Right cardiac atrium (tissue), 5 donors: ENCODE results near the gene C5orf46. TPM values are rescaled to one million over a fixed set of nuclear protein-coding genes. Genes with fewer than 3 reads are reported as not detected.

Experiments used
- ATAC-seq, 2 donors: fragments of 200-7000 bp; cut with Tn5 transposase; one replicate each; pipeline versions ENCODE4 v1.8.0 to v1.9.1; 2020; ENCODE audit warnings: moderate library complexity in 2 of 2, mild to moderate bottlenecking in 1 of 2
- DNase-seq, 3 donors: peaks; one replicate each; pipeline ENCODE4 v3.0.0-alpha.2; 2020
- H3K27ac ChIP-seq: one replicate; pipeline ENCODE4 v1.5.1; 2013; ENCODE audit warnings: mild to moderate bottlenecking, low read length, control low read depth, moderate library complexity
- H3K27me3 ChIP-seq: one replicate; pipeline ENCODE4 v1.6.1; 2013; ENCODE audit not compliant: control insufficient read depth, insufficient read depth
- H3K4me1 ChIP-seq: one replicate; pipeline ENCODE4 v1.6.1; 2013; ENCODE audit warnings: low read length; ENCODE audit not compliant: control insufficient read depth, insufficient read depth
- H3K4me3 ChIP-seq: one replicate; pipeline ENCODE4 v1.5.1; 2013; ENCODE audit warnings: low read length, control low read depth
- H3K9me3 ChIP-seq: one replicate; pipeline ENCODE4 v1.6.1; 2013; ENCODE audit warnings: low read length; ENCODE audit not compliant: control insufficient read depth
- WGBS: extraction: QIAGEN DNeasy Blood & Tissue Kit; methylation state at CpG from one replicate; pipeline ENCODE4 v1.1.7; 2013; 5-methylcytosine and 5-hydroxymethylcytosine counted together
- intact Hi-C, 4 donors: fragments of 100-400 bp; cut with DNase I; formaldehyde crosslinking; loops; one replicate each; pipeline versions ENCODE4 v1.11.0 to v1.14.0; 2022 to 2023
- polyA plus RNA-seq: library from polyadenylated mRNA; stranded (reverse); fragments of 200-250 nt; gene quantifications from one replicate; pipeline ENCODE4 v1.2.3, GENCODE V29; 2013
- total RNA-seq, 4 donors: library from RNA; stranded (reverse); fragmentation: NEBNext Ultra II Directional; extraction: Animal tissue kit (Norgen Biotek cat#: 25700); gene quantifications; one replicate each; pipeline ENCODE4 v1.2.1, GENCODE V29; 2021
- donor health status: healthy with polysubstance abuse.
- donor health status: DM: no; HTN: yes; CAD: no.
- donor health status: DM: no; HTN: no; CAD: no.
- donor health status: DM: no; HTN: yes; CAD: no; lungs with severe emphysema.
- donor health status: DM: yes; HTN: yes; CAD: no.

The C5orf46 gene
- total and polyA plus RNA-seq, 5 donors: 1.5 to 6.0 (median 2.9) TPM

DNA sequence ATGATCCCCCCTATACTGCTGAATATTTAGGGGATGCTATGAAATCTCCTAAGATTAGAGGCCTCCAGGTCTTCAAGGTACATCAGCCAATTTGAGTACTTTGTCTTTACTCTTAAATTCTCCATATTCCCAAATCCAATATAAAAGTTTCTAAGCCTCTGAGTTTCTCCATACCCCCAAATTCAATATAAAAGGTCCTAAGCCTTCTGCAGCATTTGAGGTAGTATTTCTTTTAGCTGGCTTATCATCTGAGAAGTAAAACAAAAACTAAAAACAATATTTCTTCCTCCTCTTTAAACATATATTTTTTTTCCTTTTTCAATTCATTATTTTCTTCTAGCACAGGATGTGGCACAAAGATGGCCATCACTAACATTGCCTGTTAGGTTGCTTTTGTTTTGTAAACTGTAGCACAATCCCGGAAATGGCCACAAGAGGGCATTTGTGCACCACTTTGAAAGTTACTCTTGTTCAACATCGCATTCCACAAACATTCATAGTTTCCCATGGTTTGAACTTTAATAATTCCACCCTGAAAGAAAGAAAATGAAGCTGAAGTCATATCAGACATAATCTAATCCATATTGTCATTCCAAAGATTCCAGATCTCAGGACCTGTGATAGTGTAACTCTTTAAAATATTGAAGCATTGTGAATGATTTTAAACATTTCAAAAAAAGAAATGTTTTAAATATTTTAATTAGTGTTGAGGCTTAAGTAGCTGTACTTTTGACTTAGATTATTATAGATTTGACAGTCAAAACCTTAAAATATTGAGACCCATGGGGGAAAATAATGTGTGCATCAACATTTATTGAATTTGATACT, 48.8 kb downstream of the C5orf46 start:
- Histone ChIP-seq H3K9me3 (no peaks in the 10 kb centered on the region), H3K27me3 (no peaks in the 10 kb centered on the region), H3K27ac (no peak overlapping the region), H3K4me1 (no peaks in the 10 kb centered on the region), H3K4me3 (no peak overlapping the region)
- ATAC-seq: peak in 1 of 2 donors; percentile 62
- peak in 2 of 3 donors; percentile 43 to 69 for DNase-seq
- intact Hi-C loops: loop anchor here in 2 of 4 donors (5.0 to 10.0 kb wide), 2 partner anchors 77 to 80 kb away; no protein-coding TSS in a partner anchor
- WGBS: under 1% methylated on average over 2 of the region's 2 CpGs

DNA sequence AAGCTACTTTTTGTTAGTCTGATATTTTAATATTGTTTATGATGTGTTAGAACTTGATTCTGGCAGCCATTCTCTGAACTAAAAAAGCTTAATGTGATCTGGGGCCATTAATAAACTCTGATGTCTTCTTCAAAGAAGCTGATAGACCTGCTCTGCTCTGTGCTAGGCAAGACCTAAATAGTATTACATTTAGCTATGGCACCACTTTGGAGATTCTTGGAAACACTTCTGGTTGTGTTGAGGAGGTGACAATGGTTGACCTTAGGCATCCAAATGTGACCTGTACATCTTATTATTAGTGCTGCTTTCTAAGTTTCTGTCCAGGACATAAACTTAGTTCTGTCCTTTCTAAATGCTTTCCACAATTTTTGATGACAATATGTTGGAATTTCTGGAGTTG, 49.5 kb downstream of the C5orf46 start:
- Histone ChIP-seq H3K27ac (no peak overlapping the region), H3K4me1 (no peaks in the 10 kb centered on the region), H3K4me3 (no peak overlapping the region), H3K27me3 (peaks cover under 1% of the 10 kb centered on the region), H3K9me3 (no peaks in the 10 kb centered on the region)
- ATAC-seq (no peak), DNase-seq (no peak)
- intact Hi-C loops: loop anchor here in 2 of 4 donors (5.0 to 10.0 kb wide), 2 partner anchors 78 to 80 kb away; no protein-coding TSS in a partner anchor

DNA sequence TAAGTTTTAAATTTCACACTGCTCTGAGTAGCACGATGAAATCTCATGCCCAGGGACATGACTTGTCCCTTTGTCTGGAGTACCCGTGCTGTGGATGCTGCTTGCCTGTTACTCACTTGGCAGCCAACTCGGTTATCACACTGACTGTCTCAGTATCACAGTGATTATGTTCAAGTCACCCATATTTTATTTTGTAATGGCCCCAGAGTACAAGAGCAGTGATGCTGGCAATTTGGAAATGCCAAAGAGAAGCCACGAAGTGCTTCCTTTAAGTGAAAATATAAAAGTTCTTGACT, 50.6 kb downstream of the C5orf46 start:
- ATAC-seq (no peak), DNase-seq (no peak)
- Histone ChIP-seq H3K4me3 (no peak overlapping the region), H3K27me3 (peaks cover 2% of the 10 kb centered on the region), H3K4me1 (no peaks in the 10 kb centered on the region), H3K9me3 (no peaks in the 10 kb centered on the region), H3K27ac (no peak overlapping the region)
- WGBS: 40% methylated on average over 4 of the region's 4 CpGs
- intact Hi-C loops: loop anchor here in 2 of 4 donors (5.0 to 10.0 kb wide), 2 partner anchors 79 to 82 kb away; no protein-coding TSS in a partner anchor

DNA sequence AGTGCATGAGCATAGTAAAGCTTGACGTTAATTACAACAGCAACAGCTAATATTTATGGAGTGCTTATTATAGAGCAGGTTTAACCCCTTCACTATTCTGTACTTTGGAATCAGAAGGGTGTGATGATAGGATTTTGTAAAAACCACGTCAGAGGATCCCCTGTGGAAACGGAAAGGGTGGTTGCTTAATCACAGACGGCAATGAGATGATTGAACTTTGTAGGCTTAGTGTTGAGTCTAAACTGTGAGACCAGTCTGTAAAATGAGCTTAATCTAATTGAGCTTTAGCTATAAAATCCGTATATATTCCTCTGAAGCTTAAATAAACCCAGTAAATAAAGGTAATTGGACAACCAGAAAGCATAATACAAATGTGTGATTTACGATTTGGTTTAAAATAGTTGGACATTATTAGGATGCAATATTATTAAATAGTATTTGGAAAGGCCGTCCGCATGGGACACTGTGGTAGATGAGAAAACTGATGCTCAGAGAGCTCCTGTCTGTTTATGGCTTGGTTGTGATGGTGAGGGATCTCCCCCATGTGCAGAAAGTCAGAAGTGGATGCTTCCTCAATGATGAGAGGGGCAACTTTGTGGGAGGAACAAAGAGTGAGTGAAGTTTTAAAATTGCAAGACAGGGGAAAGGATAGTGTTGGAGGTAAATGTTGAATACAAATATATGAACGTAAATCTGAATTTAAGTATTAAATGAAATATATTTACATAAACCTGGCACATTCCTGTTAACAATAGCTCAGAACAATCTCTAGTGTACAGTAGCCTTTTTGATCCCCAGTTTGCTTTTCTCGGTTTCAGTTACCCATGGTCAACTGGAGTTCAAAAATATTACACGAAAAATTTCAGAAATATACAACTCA, 51.2 kb downstream of the C5orf46 start:
- ATAC-seq (no peak), DNase-seq (no peak)
- intact Hi-C loops: loop anchor here in 2 of 4 donors (5.0 to 10.0 kb wide), 2 partner anchors 80 to 82 kb away; no protein-coding TSS in a partner anchor
- H3K27ac ChIP-seq: no peak overlapping the region
- H3K27me3 ChIP-seq: peaks cover 2% of the 10 kb centered on the region
- 74% methylated on average over 11 of the region's 11 CpGs for WGBS
- no peak overlapping the region for H3K4me3 ChIP-seq
- no peaks in the 10 kb centered on the region for H3K4me1 ChIP-seq
- H3K9me3 ChIP-seq: no peaks in the 10 kb centered on the region

DNA sequence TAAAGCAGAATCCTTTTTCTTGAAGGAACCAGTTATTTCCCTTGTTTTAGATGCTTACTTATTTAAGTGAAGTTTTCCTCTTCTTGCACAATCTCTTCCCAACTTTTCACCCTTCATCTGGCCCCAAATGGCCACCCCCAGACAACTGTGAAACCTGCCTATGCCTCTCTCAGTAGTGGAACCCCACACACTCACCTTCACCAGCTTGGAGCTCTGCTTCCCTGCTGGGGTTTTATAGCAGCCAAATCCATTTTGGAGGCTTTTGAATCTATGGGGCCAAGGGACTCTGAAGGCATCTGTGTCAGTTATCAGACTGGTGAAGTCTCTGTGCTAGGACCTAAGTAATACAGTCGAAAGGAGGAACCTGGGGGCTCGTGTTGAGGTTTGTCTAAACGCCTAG, 52.0 kb downstream of the C5orf46 start:
- WGBS: 73% methylated on average over 3 of the region's 3 CpGs
- Histone ChIP-seq H3K27me3 (peaks cover 2% of the 10 kb centered on the region), H3K4me3 (no peak overlapping the region), H3K4me1 (no peaks in the 10 kb centered on the region), H3K9me3 (no peaks in the 10 kb centered on the region), H3K27ac (no peak overlapping the region)
- DNase-seq: no peak
- ATAC-seq: no peak
- intact Hi-C loops: loop anchor here in 1 of 4 donors (10.0 kb wide), 1 partner anchor 80 kb away; no protein-coding TSS in a partner anchor

DNA sequence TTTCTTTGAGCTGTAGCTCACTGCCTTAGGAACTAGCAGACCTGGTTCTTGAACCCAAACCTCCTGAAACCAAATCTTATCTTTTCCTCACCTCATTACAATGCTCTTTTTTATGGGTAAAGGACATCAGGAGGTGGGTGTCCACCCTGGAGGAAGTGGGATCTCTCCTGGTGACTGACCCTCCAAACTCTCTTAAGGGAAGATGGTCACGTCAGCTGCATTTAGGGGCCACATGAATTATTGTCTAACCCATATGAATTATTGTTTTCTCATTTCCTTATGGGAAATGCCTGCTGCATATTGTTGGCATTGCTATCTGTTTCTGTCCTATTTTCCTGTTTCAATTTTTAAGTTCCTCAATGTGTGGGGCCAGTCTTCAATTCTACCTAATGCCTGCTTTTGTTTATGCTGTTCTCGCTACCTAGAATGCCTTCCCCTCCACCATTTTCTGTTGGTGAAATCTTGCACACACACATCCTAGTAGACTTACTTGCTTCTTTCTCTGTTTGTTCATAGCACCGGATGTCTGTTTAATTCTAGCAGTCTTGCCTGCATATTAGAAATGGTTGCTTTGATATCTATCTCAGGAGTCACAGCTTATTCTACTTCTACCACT, 52.9 kb downstream of the C5orf46 start:
- 66% methylated on average over 3 of the region's 3 CpGs for WGBS
- ATAC-seq (no peak), DNase-seq (no peak)
- Histone ChIP-seq H3K27me3 (peaks cover 2% of the 10 kb centered on the region), H3K4me3 (no peak overlapping the region), H3K4me1 (no peaks in the 10 kb centered on the region), H3K9me3 (no peaks in the 10 kb centered on the region), H3K27ac (no peak overlapping the region)
- intact Hi-C loops: loop anchor here in 1 of 4 donors (10.0 kb wide), 1 partner anchor 81 kb away; no protein-coding TSS in a partner anchor

DNA sequence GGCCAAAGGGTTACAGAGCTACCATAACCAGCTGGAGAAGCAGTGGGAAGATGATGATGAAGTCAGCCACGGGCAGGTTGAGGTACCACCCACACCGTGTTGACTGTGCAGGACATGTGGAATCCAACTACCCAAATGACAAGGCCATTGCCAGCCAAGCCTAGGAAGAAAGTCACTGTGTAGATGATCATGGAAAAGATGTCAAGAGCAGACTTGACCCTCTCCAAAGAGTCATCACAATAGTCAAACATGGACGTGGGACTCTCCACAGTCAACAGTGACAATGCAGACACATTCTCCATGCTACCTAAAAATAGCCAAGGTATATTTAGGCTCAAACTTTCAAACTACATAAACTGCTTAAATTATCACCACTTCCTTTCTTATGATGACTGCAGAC, 54.0 kb downstream of the C5orf46 start:
- H3K27ac ChIP-seq: no peak overlapping the region
- no peak for ATAC-seq
- 46% methylated on average over 3 of the region's 3 CpGs for WGBS
- DNase-seq: no peak
- no peak overlapping the region for H3K4me3 ChIP-seq
- H3K9me3 ChIP-seq: no peaks in the 10 kb centered on the region
- no peaks in the 10 kb centered on the region for H3K4me1 ChIP-seq
- H3K27me3 ChIP-seq: peaks cover 2% of the 10 kb centered on the region
- intact Hi-C loops: loop anchor here in 1 of 4 donors (10.0 kb wide), 1 partner anchor 82 kb away; no protein-coding TSS in a partner anchor

DNA sequence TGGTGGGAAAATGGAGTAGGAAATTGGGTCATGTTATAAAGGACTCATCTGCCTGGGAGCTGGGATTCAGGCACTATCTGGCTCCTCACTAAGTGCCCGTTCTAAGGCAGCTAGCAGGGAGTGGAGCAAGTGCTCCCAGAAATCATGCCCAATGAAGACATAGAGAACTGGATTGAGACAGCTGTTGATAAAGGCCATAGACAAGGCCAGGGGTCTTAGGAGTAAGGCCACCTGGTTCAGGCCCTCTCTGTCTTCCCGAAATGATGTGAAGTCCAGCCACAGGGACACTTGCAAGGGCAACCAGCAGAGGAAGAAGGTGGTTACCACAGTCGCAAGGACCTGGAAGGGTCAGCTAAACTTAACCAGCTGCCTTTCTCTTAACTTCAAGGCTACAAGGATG, 54.8 kb downstream of the C5orf46 start:
- no peak overlapping the region for H3K27ac ChIP-seq
- no peaks in the 10 kb centered on the region for H3K4me1 ChIP-seq
- no peak overlapping the region for H3K4me3 ChIP-seq
- no peak for DNase-seq
- no peak for ATAC-seq
- WGBS: 98% methylated on average over 3 of the region's 3 CpGs
- intact Hi-C loops: loop anchor here in 1 of 4 donors (10.0 kb wide), 1 partner anchor 83 kb away; no protein-coding TSS in a partner anchor
- H3K9me3 ChIP-seq: no peaks in the 10 kb centered on the region
- H3K27me3 ChIP-seq: peaks cover 2% of the 10 kb centered on the region

DNA sequence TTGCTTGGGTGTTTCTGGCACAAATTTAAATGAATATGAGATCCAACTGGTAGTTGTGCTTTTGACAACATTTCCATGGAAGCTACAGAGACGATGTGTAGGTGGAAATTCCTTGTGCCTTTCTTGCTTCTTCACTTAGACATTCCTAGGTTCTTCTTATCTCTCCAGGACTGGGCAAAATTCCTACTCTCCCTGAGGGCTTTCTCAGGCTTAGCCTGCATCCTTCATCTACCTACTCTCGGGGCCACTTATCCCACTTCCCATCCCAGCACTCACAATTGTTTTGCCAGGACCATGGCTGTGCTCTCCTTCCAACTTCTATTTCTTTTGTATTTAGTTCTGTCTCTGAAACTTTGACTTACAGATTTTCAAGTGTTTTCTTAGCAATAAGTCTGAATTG, 57.1 kb downstream of the C5orf46 start:
- no peak for DNase-seq
- intact Hi-C loops: no loop called here
- no peaks in the 10 kb centered on the region for H3K9me3 ChIP-seq
- H3K4me3 ChIP-seq: no peak overlapping the region
- peaks cover 2% of the 10 kb centered on the region for H3K27me3 ChIP-seq
- no peak for ATAC-seq
- H3K4me1 ChIP-seq: no peaks in the 10 kb centered on the region
- no peak overlapping the region for H3K27ac ChIP-seq
- 38% methylated on average over 2 of the region's 2 CpGs for WGBS

DNA sequence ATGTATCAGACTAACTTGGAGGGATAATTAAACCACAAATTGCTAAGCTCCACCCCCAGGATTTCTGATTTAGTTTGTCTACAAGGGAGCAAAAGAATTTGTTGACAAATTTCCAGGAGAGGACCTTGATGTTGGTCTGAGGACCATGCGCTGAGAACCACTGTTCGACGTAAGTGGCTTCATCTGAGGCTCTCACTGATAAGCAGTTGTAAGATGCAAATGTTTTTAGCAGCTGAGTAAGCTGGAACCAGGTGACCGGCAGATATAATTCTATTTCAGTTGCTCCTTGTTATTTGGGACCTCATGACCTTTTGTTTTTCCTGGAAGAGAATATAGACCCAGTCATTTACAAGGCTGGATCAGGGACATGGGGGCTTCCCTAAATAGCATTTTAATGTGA, 60.7 kb downstream of the C5orf46 start:
- Histone ChIP-seq H3K9me3 (no peaks in the 10 kb centered on the region), H3K27me3 (peaks cover 4% of the 10 kb centered on the region), H3K4me3 (no peak overlapping the region), H3K27ac (no peak overlapping the region), H3K4me1 (no peaks in the 10 kb centered on the region)
- DNase-seq (no peak), ATAC-seq (no peak)
- intact Hi-C loops: no loop called here
- WGBS: 57% methylated on average over 4 of the region's 4 CpGs
